GM12878 (cell line): ENCODE measurements around the gene DISP2. TPM values are rescaled to one million over a fixed set of nuclear protein-coding genes. Genes with fewer than 3 reads are reported as not detected.

Experiments
- CBX3 ChIP-seq: fragments of 200-600 bp; sonication (generic); IDR thresholded peaks from 2 replicates; pipeline ENCODE4 v1.6.1; 2016; ENCODE audit warnings: low read depth, borderline replicate concordance
- CREB1 ChIP-seq: IDR thresholded peaks from 2 replicates; pipeline ENCODE4 v1.6.1; 2012; ENCODE audit warnings: low read depth, mild to moderate bottlenecking, inconsistent platforms
- MYC ChIP-seq: IDR thresholded peaks from 2 replicates; pipeline ENCODE4 v1.6.1; 2011; ENCODE audit warnings: mild to moderate bottlenecking, low read length, moderate library complexity, inconsistent platforms; ENCODE audit not compliant: insufficient read depth, insufficient replicate concordance, insufficient read length, severe bottlenecking
- NBN ChIP-seq: fragments of 450-650 bp; IDR thresholded peaks from 2 replicates; pipeline ENCODE4 v1.6.1; 2016
- POLR2AphosphoS2 ChIP-seq: IDR thresholded peaks from 2 replicates; pipeline ENCODE4 v1.6.1; 2011; ENCODE audit warnings: low read depth, mild to moderate bottlenecking, low read length, improper control_type of control experiment, moderate library complexity
- RAD21 ChIP-seq: IDR thresholded peaks from 2 replicates; pipeline ENCODE4 v1.6.1; 2011; ENCODE audit warnings: mild to moderate bottlenecking, low read depth, low read length, moderate library complexity; ENCODE audit not compliant: insufficient read depth
- REST ChIP-seq: IDR thresholded peaks from 2 replicates; pipeline ENCODE4 v1.6.1; 2012; ENCODE audit warnings: mild to moderate bottlenecking, low read depth, low read length
- SMARCA5 ChIP-seq: fragments of 450-650 bp; IDR thresholded peaks from 2 replicates; pipeline ENCODE4 v1.6.1; 2017; ENCODE audit warnings: mild to moderate bottlenecking
- SMC3 ChIP-seq: IDR thresholded peaks from 2 replicates; pipeline ENCODE4 v1.6.1; 2011; ENCODE audit warnings: low read length, improper control_type of control experiment, borderline replicate concordance
- SPI1 ChIP-seq: IDR thresholded peaks from 2 replicates; pipeline ENCODE4 v1.6.1; 2011; ENCODE audit warnings: low read depth, mild to moderate bottlenecking, low read length, moderate library complexity, borderline replicate concordance; ENCODE audit not compliant: insufficient read depth
- YY1 ChIP-seq: IDR thresholded peaks from 2 replicates; pipeline ENCODE4 v1.6.1; 2011; ENCODE audit warnings: low read depth, mild to moderate bottlenecking, low read length
- ZNF274 ChIP-seq: IDR thresholded peaks from one replicate; pipeline ENCODE4 v1.8.0; 2011; ENCODE audit not compliant: insufficient read length, insufficient read depth
- ZNF622 ChIP-seq: fragments of 450-650 bp; IDR thresholded peaks from 2 replicates; pipeline ENCODE4 v1.6.1; 2017; ENCODE audit warnings: mild to moderate bottlenecking, inconsistent platforms
- polyA plus RNA-seq, 11 experiments: library from polyadenylated mRNA; depleted of rRNA in 4 of 11; unstranded in 6 of 11; stranded (reverse) in 5 of 11; fragments of >200 nt; fragmentation: Nextera tagmentation in 4 of 11; fragmentation: Illumina TruSeq in 1 of 11; extraction: Ambion mirVana in 4 of 11; extraction: Trizol in 1 of 11; gene quantifications; 1 replicate in 1 of 11; 2 replicates in 10 of 11; pipeline versions ENCODE4 v1.2.1 to v1.2.3, GENCODE V29; 2011 to 2016; ENCODE audit warnings: inconsistent platforms in 2 of 11, missing spikeins in 2 of 11, low read depth in 1 of 11
- total RNA-seq, 4 experiments: library from RNA; depleted of rRNA in 3 of 4; stranded (reverse); fragments of >200 nt in 3 of 4; fragmentation: Illumina TruSeq in 1 of 4; extraction: Trizol in 1 of 4; gene quantifications; 2 replicates each; pipeline versions ENCODE4 v1.2.1 to v1.2.3, GENCODE V29; 2013 to 2021
- TF ChIP-seq, protein P1 (sequence below): fragments of 450-650 bp; IDR thresholded peaks from 2 replicates; pipeline ENCODE4 v1.6.1; 2017; ENCODE audit warnings: borderline replicate concordance
- TF ChIP-seq, protein P2 (sequence below), 3 experiments: IDR thresholded peaks in 2 of 3; conservative IDR thresholded peaks in 1 of 3; 2 replicates each; pipeline ENCODE4 v1.5.1; 2011; ENCODE audit warnings: low read depth in 3 of 3, low read length in 3 of 3, mild to moderate bottlenecking in 3 of 3, control low read depth in 2 of 3, moderate library complexity in 2 of 3, inconsistent platforms in 1 of 3, mixed read lengths in 1 of 3; ENCODE audit not compliant: control insufficient read depth in 2 of 3, insufficient read depth in 1 of 3; ENCODE audit errors: extremely low read depth in 1 of 3

Gene DISP2
- total and polyA plus RNA-seq, 10 of the 15 experiments (the other 5 are each of a cell fraction or from before 2014, with no cell fraction given), result under 0.01 to 0.20 (median 0.12) TPM; not detected in 7

DNA sequence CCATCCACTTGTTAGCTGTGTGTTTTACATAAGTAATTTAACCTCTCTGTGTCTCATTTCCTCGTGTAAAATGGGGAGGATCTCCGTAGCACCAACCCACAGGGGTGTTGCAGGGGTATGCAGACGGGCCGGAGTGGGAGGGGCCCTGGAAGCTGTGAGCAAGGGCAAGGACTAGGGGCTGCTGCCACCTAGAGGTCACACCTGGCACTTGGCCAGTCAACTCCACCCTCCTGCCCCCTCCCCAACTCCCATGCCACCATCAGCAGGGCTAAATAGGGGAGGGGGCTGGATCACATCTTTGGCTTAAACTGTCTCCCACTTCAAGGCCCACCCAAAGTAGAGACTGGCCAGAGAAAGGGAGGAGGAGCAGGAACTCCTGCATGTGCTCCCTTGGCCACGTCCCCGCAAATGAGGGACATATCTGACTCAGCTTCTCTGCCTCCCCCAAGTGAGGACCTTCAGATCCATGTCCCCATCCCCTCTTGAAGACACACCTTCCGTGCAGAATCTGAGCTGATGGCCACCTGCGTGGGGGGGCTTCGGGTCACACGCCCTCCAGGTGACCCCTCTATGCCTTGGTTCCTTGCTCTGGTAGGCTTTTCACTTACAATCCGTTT lies 19.9 kb upstream of the DISP2 start (continued):
- TF ChIP-seq MYC (no peak), ZNF622 (no peak), ZNF274 (no peak), CREB1 (no peak), NBN (0 out of 2 replicates have a peak, but pooled peaks have one; percentile 31), YY1 (0 out of 2 replicates have a peak, but pooled peaks have one; percentile 21), SPI1 (no peak), CBX3 (no peak), POLR2AphosphoS2 (no peak), SMC3 (peak; percentile 64; the same call in 1 of the 2 replicates), RAD21 (peak; percentile 73), REST (no peak), SMARCA5 (0 out of 2 replicates have a peak, but pooled peaks have one; percentile 35)
- TF ChIP-seq, protein P1, sequence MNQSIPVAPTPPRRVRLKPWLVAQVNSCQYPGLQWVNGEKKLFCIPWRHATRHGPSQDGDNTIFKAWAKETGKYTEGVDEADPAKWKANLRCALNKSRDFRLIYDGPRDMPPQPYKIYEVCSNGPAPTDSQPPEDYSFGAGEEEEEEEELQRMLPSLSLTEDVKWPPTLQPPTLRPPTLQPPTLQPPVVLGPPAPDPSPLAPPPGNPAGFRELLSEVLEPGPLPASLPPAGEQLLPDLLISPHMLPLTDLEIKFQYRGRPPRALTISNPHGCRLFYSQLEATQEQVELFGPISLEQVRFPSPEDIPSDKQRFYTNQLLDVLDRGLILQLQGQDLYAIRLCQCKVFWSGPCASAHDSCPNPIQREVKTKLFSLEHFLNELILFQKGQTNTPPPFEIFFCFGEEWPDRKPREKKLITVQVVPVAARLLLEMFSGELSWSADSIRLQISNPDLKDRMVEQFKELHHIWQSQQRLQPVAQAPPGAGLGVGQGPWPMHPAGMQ, result no peak
- TF ChIP-seq, protein P2, sequence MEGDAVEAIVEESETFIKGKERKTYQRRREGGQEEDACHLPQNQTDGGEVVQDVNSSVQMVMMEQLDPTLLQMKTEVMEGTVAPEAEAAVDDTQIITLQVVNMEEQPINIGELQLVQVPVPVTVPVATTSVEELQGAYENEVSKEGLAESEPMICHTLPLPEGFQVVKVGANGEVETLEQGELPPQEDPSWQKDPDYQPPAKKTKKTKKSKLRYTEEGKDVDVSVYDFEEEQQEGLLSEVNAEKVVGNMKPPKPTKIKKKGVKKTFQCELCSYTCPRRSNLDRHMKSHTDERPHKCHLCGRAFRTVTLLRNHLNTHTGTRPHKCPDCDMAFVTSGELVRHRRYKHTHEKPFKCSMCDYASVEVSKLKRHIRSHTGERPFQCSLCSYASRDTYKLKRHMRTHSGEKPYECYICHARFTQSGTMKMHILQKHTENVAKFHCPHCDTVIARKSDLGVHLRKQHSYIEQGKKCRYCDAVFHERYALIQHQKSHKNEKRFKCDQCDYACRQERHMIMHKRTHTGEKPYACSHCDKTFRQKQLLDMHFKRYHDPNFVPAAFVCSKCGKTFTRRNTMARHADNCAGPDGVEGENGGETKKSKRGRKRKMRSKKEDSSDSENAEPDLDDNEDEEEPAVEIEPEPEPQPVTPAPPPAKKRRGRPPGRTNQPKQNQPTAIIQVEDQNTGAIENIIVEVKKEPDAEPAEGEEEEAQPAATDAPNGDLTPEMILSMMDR (IDR thresholded peaks at IDR 0.05 in 2 of 3, conservative IDR thresholded peaks at IDR 0.05 in 1 of 3; ENCODE audit: control insufficient read depth in 2 of 3, extremely low read depth in 1 of 3, insufficient read depth in 1 of 3, low read depth in 3 of 3, low read length in 3 of 3), result peak; percentile 90 to 95 (median 92)
